Mesenchymal stem cell (in vitro differentiated cells and primary cell): ENCODE measurements around the gene PDE8B.

Source experiments
- DNase-seq: peaks from one replicate; pipeline ENCODE4 v3.0.0-alpha.2; 2013
- H2AFZ ChIP-seq: one replicate; pipeline ENCODE4 v1.6.1; 2013; ENCODE audit warnings: low read depth, mild to moderate bottlenecking, control low read depth, inconsistent platforms, low read length, moderate library complexity
- H2AK5ac ChIP-seq: 2 replicates; pipeline ENCODE4 v1.6.1; 2013; ENCODE audit warnings: low read length, moderate library complexity, mild to moderate bottlenecking, inconsistent platforms; ENCODE audit not compliant: severe bottlenecking
- H2BK120ac ChIP-seq: one replicate; pipeline ENCODE4 v1.6.1; 2013; ENCODE audit warnings: low read depth, mild to moderate bottlenecking, inconsistent platforms, low read length, moderate library complexity
- H2BK12ac ChIP-seq, 2 experiments: one replicate each; pipeline ENCODE4 v1.6.1; 2013; ENCODE audit warnings: inconsistent platforms in 2 of 2, low read length in 2 of 2, mild to moderate bottlenecking in 2 of 2, moderate library complexity in 2 of 2, control low read depth in 1 of 2
- H2BK15ac ChIP-seq: one replicate; pipeline ENCODE4 v1.6.1; 2013; ENCODE audit warnings: mild to moderate bottlenecking, low read depth, inconsistent platforms; ENCODE audit not compliant: poor library complexity, severe bottlenecking
- H2BK5ac ChIP-seq: 2 replicates; pipeline ENCODE4 v1.6.1; 2013; ENCODE audit warnings: low read depth, mild to moderate bottlenecking, low read length, control low read depth, inconsistent platforms; ENCODE audit not compliant: poor library complexity, severe bottlenecking
- H3K14ac ChIP-seq, 2 experiments: one replicate each; pipeline ENCODE4 v1.6.1; 2013; ENCODE audit warnings: inconsistent platforms in 2 of 2, low read length in 2 of 2, control low read depth in 1 of 2, mild to moderate bottlenecking in 1 of 2, moderate library complexity in 1 of 2
- H3K18ac ChIP-seq, 2 experiments: one replicate each; pipeline ENCODE4 v1.6.1; 2013; ENCODE audit warnings: inconsistent platforms in 2 of 2, low read length in 2 of 2, control low read depth in 1 of 2, low read depth in 1 of 2, mild to moderate bottlenecking in 1 of 2
- H3K23ac ChIP-seq, 2 experiments: one replicate each; pipeline ENCODE4 v1.6.1; 2013; ENCODE audit warnings: inconsistent platforms in 2 of 2, low read length in 2 of 2, mild to moderate bottlenecking in 2 of 2, moderate library complexity in 2 of 2, control low read depth in 1 of 2
- H3K27ac ChIP-seq: 2 replicates; pipeline ENCODE4 v1.5.1; 2013; ENCODE audit warnings: mild to moderate bottlenecking, moderate library complexity, low read length, control low read depth, inconsistent platforms; ENCODE audit not compliant: poor library complexity, severe bottlenecking
- H3K27me3 ChIP-seq, 2 experiments: 2 replicates each; pipeline versions ENCODE4 v1.6.1 to v1.7.0; 2013; ENCODE audit warnings: low read length in 2 of 2, mild to moderate bottlenecking in 2 of 2, moderate library complexity in 2 of 2, control low read depth in 1 of 2, inconsistent platforms in 1 of 2; ENCODE audit not compliant: control insufficient read depth in 1 of 2, insufficient read depth in 1 of 2
- H3K36me3 ChIP-seq, 2 experiments: 2 replicates each; pipeline versions ENCODE4 v1.6.1 to v1.7.0; 2013; ENCODE audit warnings: low read length in 2 of 2, control low read depth in 1 of 2, inconsistent platforms in 1 of 2, low read depth in 1 of 2, mild to moderate bottlenecking in 1 of 2; ENCODE audit not compliant: insufficient read depth in 2 of 2, control insufficient read depth in 1 of 2
- H3K4ac ChIP-seq, 2 experiments: one replicate each; pipeline ENCODE4 v1.6.1; 2013; ENCODE audit warnings: inconsistent platforms in 2 of 2, low read length in 2 of 2, mild to moderate bottlenecking in 2 of 2, moderate library complexity in 2 of 2, control low read depth in 1 of 2, low read depth in 1 of 2
- H3K4me1 ChIP-seq: 2 replicates; pipeline ENCODE4 v1.6.1; 2013; ENCODE audit warnings: low read depth, low read length, control low read depth; ENCODE audit not compliant: control insufficient read depth, insufficient read depth
- H3K4me2 ChIP-seq: 2 replicates; pipeline ENCODE4 v1.6.1; 2013; ENCODE audit warnings: low read length, mild to moderate bottlenecking, inconsistent platforms; ENCODE audit not compliant: poor library complexity, severe bottlenecking
- H3K4me3 ChIP-seq, 2 experiments: 2 replicates each; pipeline versions ENCODE4 v1.5.1 to v1.7.0; 2013; ENCODE audit warnings: low read length in 2 of 2, mild to moderate bottlenecking in 2 of 2, control low read depth in 1 of 2, low read depth in 1 of 2; ENCODE audit not compliant: insufficient read depth in 1 of 2
- H3K79me1 ChIP-seq: replicated peaks from 2 replicates; pipeline ENCODE4 v1.6.1; 2013; ENCODE audit warnings: mild to moderate bottlenecking, control low read depth, low read length, inconsistent platforms; ENCODE audit not compliant: poor library complexity, severe bottlenecking
- H3K9ac ChIP-seq: 2 replicates; pipeline ENCODE4 v1.7.0; 2013; ENCODE audit warnings: mild to moderate bottlenecking, low read length, moderate library complexity
- H3K9me3 ChIP-seq: 2 replicates; pipeline ENCODE4 v1.7.0; 2013; ENCODE audit warnings: mild to moderate bottlenecking, low read length; ENCODE audit not compliant: control insufficient read depth
- H4K8ac ChIP-seq: one replicate; pipeline ENCODE4 v1.6.1; 2013; ENCODE audit warnings: inconsistent platforms, mild to moderate bottlenecking, low read length, moderate library complexity
- H4K91ac ChIP-seq: one replicate; pipeline ENCODE4 v1.6.1; 2013; ENCODE audit warnings: mild to moderate bottlenecking, low read length, inconsistent platforms
- WGBS: methylation state at CpG from one replicate; pipeline ENCODE4 v1.1.7; 2013; ENCODE audit warnings: mixed read lengths; 5-methylcytosine and 5-hydroxymethylcytosine counted together

Gene PDE8B

DNA sequence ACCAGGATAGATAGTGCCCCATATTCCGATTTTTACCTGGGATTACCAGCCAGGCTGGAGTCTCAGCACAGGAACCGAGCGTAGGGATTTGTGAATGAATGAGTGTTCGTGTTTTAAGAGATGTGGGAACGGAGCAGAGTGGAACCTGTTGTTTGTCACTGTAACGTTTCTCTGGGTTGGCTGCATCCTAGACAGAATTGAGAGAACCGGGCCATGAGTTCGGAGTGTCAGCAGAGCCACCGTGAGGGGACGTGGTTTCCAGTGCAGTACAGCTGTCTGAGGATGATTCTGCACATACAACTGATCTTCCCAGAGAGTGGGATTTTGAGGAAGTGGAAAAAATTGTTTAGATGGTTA is 1.2 kb downstream of the PDE8B start:
- H3K23ac ChIP-seq: no peak overlapping the region
- no peak overlapping the region for H2BK120ac ChIP-seq
- no peak overlapping the region for H2BK5ac ChIP-seq
- no peak overlapping the region for H3K4me2 ChIP-seq
- H3K27ac ChIP-seq: no peak overlapping the region
- no peaks in the 10 kb centered on the region for H3K9me3 ChIP-seq
- peaks cover 67 to 70% of the 10 kb centered on the region in 2 experiments for H3K27me3 ChIP-seq
- 35% methylated on average over 10 of the region's 10 CpGs for WGBS
- no peak overlapping the region for H3K4ac ChIP-seq
- no peak overlapping the region for H4K8ac ChIP-seq
- no peak for DNase-seq
- H3K18ac ChIP-seq: no peak overlapping the region
- no peak overlapping the region for H3K14ac ChIP-seq
- no peak overlapping the region for H2AK5ac ChIP-seq
- no peak overlapping the region for H2BK12ac ChIP-seq
- H2AFZ ChIP-seq: no peak overlapping the region
- peaks cover 18% of the 10 kb centered on the region for H3K4me1 ChIP-seq
- H2BK15ac ChIP-seq: no peak overlapping the region
- H4K91ac ChIP-seq: no peak overlapping the region
- no peak overlapping the region for H3K9ac ChIP-seq
- H3K4me3 ChIP-seq: peak overlapping the region in 1 of 2 experiments; percentile 55
- H3K79me1 ChIP-seq: no peaks in the 10 kb centered on the region
- H3K36me3 ChIP-seq: no peaks in the 10 kb centered on the region

DNA sequence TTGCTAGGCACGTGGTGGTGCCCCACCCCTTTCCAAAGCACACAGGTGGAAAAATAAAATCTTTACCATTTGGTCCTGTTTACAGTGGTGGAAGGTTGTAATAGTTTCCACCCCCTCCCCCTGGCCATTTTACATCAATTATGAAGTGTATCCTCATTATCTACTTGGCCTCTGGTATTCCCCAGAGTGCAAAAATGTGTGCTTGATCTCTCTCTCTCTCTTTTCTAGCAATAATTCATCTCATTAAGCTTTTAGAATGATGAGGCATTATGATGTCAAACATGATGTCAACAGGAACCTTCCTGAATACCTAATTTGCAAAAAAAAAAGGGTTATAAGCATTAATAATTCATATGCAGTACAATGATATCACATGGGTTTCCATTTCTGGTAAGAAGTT is 3.1 kb downstream of the PDE8B start:
- no peak overlapping the region for H3K27ac ChIP-seq
- no peaks in the 10 kb centered on the region for H3K9me3 ChIP-seq
- H4K91ac ChIP-seq: no peak overlapping the region
- no peak overlapping the region for H2BK12ac ChIP-seq
- H2BK5ac ChIP-seq: no peak overlapping the region
- H3K4ac ChIP-seq: no peak overlapping the region
- peaks cover 18% of the 10 kb centered on the region for H3K4me1 ChIP-seq
- no peaks in the 10 kb centered on the region for H3K79me1 ChIP-seq
- DNase-seq: no peak
- peaks cover 54 to 57% of the 10 kb centered on the region in 2 experiments for H3K27me3 ChIP-seq
- H3K9ac ChIP-seq: no peak overlapping the region
- H3K4me3 ChIP-seq: no peak overlapping the region
- H3K36me3 ChIP-seq: no peaks in the 10 kb centered on the region
- H3K4me2 ChIP-seq: no peak overlapping the region
- H3K23ac ChIP-seq: no peak overlapping the region
- H3K18ac ChIP-seq: no peak overlapping the region
- no peak overlapping the region for H2AK5ac ChIP-seq
- no peak overlapping the region for H2BK15ac ChIP-seq
- 67% methylated on average over 1 of the region's 1 CpG for WGBS
- no peak overlapping the region for H4K8ac ChIP-seq
- H3K14ac ChIP-seq: no peak overlapping the region
- H2BK120ac ChIP-seq: no peak overlapping the region
- no peak overlapping the region for H2AFZ ChIP-seq

GRCh38 chr5:77214151-77214550 is 3.7 kb downstream of the PDE8B start:
- H3K4ac ChIP-seq: no peak overlapping the region
- no peak overlapping the region for H2BK120ac ChIP-seq
- H4K8ac ChIP-seq: no peak overlapping the region
- no peak overlapping the region for H3K9ac ChIP-seq
- no peak for DNase-seq
- 78% methylated on average over 3 of the region's 4 CpGs for WGBS
- no peak overlapping the region for H2BK15ac ChIP-seq
- no peak overlapping the region for H3K14ac ChIP-seq
- H3K36me3 ChIP-seq: no peaks in the 10 kb centered on the region
- no peak overlapping the region for H2BK5ac ChIP-seq
- peaks cover 18% of the 10 kb centered on the region for H3K4me1 ChIP-seq
- H3K27me3 ChIP-seq: peaks cover 49 to 57% of the 10 kb centered on the region in 2 experiments
- no peak overlapping the region for H2AFZ ChIP-seq
- no peaks in the 10 kb centered on the region for H3K79me1 ChIP-seq
- no peak overlapping the region for H3K4me3 ChIP-seq
- H4K91ac ChIP-seq: no peak overlapping the region
- no peak overlapping the region for H3K4me2 ChIP-seq
- H3K27ac ChIP-seq: no peak overlapping the region
- no peak overlapping the region for H2AK5ac ChIP-seq
- H3K23ac ChIP-seq: no peak overlapping the region
- H3K9me3 ChIP-seq: no peaks in the 10 kb centered on the region
- H3K18ac ChIP-seq: no peak overlapping the region
- no peak overlapping the region for H2BK12ac ChIP-seq

DNA sequence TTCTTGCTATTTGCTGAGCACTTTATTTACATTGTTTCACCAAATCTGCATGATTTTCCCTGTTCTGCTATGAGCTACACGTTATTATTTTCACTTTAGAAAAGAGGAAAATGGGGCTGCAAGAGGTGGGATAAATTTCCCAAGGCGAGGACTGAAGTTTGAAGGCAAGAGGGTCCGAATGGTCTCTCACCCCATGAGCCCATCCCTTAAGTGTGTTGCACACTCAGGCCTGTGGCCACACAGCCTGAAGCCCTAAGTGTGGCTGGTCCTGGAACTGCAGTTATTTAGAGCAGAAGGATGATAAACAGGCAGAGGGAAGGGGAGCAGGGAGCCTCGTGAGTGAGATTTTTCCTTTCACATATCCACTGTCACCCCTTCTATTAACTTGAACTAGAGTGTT is 7.8 kb downstream of the PDE8B start:
- no peak overlapping the region for H2AFZ ChIP-seq
- no peaks in the 10 kb centered on the region for H3K79me1 ChIP-seq
- H3K9me3 ChIP-seq: no peaks in the 10 kb centered on the region
- H3K23ac ChIP-seq: no peak overlapping the region
- peaks cover 47 to 54% of the 10 kb centered on the region in 2 experiments for H3K27me3 ChIP-seq
- H2AK5ac ChIP-seq: no peak overlapping the region
- H4K91ac ChIP-seq: no peak overlapping the region
- no peaks in the 10 kb centered on the region for H3K4me1 ChIP-seq
- no peak overlapping the region for H2BK120ac ChIP-seq
- H3K4me3 ChIP-seq: no peak overlapping the region
- no peak overlapping the region for H2BK5ac ChIP-seq
- no peak overlapping the region for H3K14ac ChIP-seq
- H2BK15ac ChIP-seq: no peak overlapping the region
- H3K4me2 ChIP-seq: no peak overlapping the region
- H3K27ac ChIP-seq: no peak overlapping the region
- no peak overlapping the region for H3K4ac ChIP-seq
- WGBS: 70% methylated on average over 3 of the region's 4 CpGs
- no peak overlapping the region for H2BK12ac ChIP-seq
- DNase-seq: peak; percentile 17
- no peak overlapping the region for H3K9ac ChIP-seq
- no peak overlapping the region for H3K18ac ChIP-seq
- no peak overlapping the region for H4K8ac ChIP-seq
- H3K36me3 ChIP-seq: no peaks in the 10 kb centered on the region
